Lower lobe of right lung (tissue), 2 donors: ENCODE measurements around the gene RTN4RL1. TPM values are rescaled to one million over a fixed set of nuclear protein-coding genes. Genes with fewer than 3 reads are reported as not detected.
A peak's percentile ranks its signal among the peaks of the same experiment; 100 is the strongest.

Source experiments
- ATAC-seq, 2 donors: fragments of 200-7000 bp; cut with Tn5 transposase; one replicate each; pipeline ENCODE4 v1.9.1; 2020 to 2022; ENCODE audit warnings: mild to moderate bottlenecking in 2 of 2, moderate library complexity in 2 of 2
- DNase-seq: peaks from one replicate; pipeline ENCODE4 v3.0.0-alpha.2; 2020
- H3K27ac ChIP-seq: fragments of 200-600 bp; one replicate; pipeline ENCODE4 v1.8.0; 2022
- H3K27me3 ChIP-seq: fragments of 200-600 bp; one replicate; pipeline ENCODE4 v1.8.0; 2022; ENCODE audit warnings: low read depth
- H3K36me3 ChIP-seq: fragments of 200-600 bp; one replicate; pipeline ENCODE4 v1.8.0; 2022; ENCODE audit warnings: mild to moderate bottlenecking
- H3K4me1 ChIP-seq: fragments of 200-600 bp; one replicate; pipeline ENCODE4 v1.8.0; 2022
- H3K4me3 ChIP-seq: fragments of 200-600 bp; one replicate; pipeline ENCODE4 v1.8.0; 2022; ENCODE audit warnings: mild to moderate bottlenecking
- H3K9me3 ChIP-seq: fragments of 200-600 bp; one replicate; pipeline ENCODE4 v1.8.0; 2022
- intact Hi-C: fragments of 100-400 bp; cut with DNase I; formaldehyde crosslinking; loops from one replicate; pipeline ENCODE4 v1.11.0; 2022
- total RNA-seq: library from RNA; stranded (reverse); fragmentation: NEBNext Ultra II Directional; extraction: Animal tissue kit (Norgen Biotek cat#: 25700); gene quantifications from one replicate; pipeline ENCODE4 v1.2.1, GENCODE V29; 2021
- TF ChIP-seq, protein P1 (sequence below): fragments of 200-600 bp; IDR thresholded peaks from one replicate; pipeline ENCODE4 v1.8.0; 2022; ENCODE audit warnings: antibody characterized with exemption, mild to moderate bottlenecking
- donor health status: DM: no; HTN: yes; CAD: no; lungs with severe emphysema.

The RTN4RL1 gene
- total RNA-seq, 1 donor from 2014 or later = 5.8 TPM

DNA sequence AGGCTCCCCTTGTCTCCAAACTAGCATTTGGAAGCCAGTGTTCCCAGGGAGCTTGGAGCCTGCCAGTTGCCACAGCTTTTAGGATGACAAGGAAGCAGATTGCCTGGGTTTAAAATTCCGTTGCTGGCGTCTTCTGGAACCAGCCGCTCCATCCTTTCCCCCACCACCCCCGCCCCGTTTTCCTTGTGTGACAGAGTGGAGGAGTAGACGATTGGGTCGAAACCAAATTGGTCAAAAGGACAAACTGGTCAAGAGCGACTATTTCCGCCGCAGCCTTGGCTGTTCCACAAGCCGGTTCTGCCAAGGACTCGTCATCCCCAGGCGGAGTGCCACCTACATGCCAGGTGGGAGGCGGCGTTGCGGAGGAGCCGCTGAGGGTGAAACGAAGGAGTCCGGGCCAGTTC lies 104.2 kb downstream of the RTN4RL1 start:
- no peak overlapping the region for H3K27ac ChIP-seq
- H3K4me3 ChIP-seq = no peak overlapping the region
- TF ChIP-seq, protein P1, sequence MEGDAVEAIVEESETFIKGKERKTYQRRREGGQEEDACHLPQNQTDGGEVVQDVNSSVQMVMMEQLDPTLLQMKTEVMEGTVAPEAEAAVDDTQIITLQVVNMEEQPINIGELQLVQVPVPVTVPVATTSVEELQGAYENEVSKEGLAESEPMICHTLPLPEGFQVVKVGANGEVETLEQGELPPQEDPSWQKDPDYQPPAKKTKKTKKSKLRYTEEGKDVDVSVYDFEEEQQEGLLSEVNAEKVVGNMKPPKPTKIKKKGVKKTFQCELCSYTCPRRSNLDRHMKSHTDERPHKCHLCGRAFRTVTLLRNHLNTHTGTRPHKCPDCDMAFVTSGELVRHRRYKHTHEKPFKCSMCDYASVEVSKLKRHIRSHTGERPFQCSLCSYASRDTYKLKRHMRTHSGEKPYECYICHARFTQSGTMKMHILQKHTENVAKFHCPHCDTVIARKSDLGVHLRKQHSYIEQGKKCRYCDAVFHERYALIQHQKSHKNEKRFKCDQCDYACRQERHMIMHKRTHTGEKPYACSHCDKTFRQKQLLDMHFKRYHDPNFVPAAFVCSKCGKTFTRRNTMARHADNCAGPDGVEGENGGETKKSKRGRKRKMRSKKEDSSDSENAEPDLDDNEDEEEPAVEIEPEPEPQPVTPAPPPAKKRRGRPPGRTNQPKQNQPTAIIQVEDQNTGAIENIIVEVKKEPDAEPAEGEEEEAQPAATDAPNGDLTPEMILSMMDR = no peak
- H3K4me1 ChIP-seq = no peaks in the 10 kb centered on the region
- intact Hi-C loops = no loop called here
- ATAC-seq (no peak), DNase-seq (no peak)
- no peaks in the 10 kb centered on the region for H3K36me3 ChIP-seq
- no peaks in the 10 kb centered on the region for H3K9me3 ChIP-seq
- H3K27me3 ChIP-seq = no peaks in the 10 kb centered on the region

DNA sequence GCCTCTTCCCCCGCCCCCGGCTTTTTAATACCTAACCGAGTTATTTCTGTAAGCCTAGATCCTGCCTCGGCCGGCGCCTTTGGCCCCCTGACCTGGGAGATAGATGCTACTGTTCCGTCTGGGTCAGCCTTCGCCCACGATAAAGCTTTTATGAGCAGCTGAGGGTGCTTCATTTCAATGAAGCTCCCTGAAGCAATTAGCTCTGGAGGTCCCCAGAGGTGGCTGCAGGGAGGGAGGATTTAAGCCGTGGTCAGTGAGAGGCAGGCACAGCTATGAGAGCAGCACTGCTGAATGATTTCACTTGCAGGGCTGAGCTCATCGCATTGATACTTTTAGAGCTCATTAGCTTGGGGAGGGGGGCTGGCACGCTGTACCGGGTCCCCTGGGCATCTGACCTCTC lies 105.9 kb downstream of the RTN4RL1 start:
- Histone ChIP-seq H3K4me1 (no peaks in the 10 kb centered on the region), H3K27ac (no peak overlapping the region), H3K4me3 (no peak overlapping the region), H3K27me3 (peaks cover 10% of the 10 kb centered on the region), H3K9me3 (no peaks in the 10 kb centered on the region), H3K36me3 (no peaks in the 10 kb centered on the region)
- ATAC-seq (no peak), DNase-seq (no peak)
- TF ChIP-seq, protein P1 = no peak
- intact Hi-C loops = no loop called here

DNA sequence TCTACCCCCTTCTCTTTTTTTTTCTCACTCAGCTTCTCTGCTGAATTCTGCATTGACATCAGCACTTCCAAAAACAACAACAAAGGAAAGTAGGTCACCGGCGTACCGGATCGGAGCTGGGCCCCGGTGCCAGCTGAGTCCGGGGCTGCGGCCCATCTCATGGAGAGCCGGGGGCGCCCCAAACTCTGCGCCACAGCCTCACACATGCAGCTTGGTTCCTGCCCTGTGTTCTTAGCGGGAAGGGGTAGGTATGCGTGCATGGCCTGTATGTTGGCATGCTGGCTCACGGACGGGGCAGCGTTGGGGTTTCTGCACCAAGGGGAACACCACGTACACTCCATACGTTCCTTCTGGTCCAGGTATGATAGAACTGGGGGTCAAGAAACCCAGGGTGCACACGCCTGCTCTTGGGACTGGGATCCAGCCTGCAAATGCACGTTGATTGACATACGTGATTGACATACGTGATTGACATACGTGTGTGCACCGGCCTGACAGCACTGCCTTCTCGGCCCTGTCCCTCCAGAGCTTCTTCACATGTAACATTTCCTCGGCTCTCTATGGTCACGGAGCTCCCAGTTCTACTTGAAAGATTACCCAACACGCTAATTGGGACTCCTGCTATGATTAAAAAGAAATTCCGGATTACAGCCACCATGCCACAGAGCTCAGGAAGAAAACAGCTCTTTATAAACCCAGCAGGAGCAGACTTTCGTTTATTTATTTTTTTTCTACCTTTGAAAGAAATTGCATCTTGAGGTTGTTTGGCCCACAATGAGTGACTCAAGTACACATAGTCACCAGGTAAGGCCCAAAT lies 106.6 kb downstream of the RTN4RL1 start:
- no peak overlapping the region for H3K27ac ChIP-seq
- no peak overlapping the region for H3K4me3 ChIP-seq
- H3K36me3 ChIP-seq = no peaks in the 10 kb centered on the region
- no peaks in the 10 kb centered on the region for H3K9me3 ChIP-seq
- H3K4me1 ChIP-seq = no peaks in the 10 kb centered on the region
- ATAC-seq (no peak), DNase-seq (no peak)
- peaks cover 10% of the 10 kb centered on the region for H3K27me3 ChIP-seq
- intact Hi-C loops = no loop called here
- TF ChIP-seq, protein P1 = no peak

DNA sequence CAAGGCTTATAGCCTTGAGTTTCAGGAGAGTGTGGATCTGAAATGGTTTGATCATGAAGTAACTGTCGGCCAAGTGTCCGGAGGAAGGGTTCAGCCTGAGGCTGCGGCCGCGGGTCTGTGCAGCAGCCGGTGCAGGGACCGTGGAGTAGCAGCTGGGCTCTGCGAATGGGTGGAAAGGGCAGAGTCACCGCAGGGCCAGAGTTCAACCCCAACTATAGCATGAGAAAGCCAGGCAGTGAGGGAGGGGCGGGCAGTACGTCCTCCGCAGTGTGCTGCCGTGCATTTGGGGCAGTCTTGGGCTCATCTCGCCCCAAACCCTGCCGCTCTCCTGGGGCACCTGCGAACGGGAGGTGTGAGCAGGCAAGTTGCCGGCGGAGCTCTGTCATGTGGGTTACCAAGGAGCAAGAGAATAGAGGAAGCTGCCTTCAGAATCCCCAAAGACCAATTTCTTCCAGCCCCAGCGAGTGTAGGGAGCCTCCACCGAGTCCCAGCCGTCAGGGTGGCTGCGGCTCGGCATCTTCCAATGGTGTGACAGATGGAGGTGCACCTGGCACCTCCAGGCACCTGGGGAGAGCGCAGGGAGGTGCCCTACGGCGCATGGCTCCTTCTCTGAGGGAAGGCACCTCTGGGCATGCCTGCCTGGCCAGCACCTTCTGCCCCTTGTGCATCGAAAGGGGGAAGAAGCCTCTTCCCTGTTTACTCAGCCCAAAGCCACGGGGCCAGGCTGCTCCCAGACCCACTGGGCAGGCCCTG lies 108.0 kb downstream of the RTN4RL1 start:
- Histone ChIP-seq H3K27me3 (peaks cover 20% of the 10 kb centered on the region), H3K27ac (no peak overlapping the region), H3K4me1 (no peaks in the 10 kb centered on the region), H3K4me3 (no peak overlapping the region), H3K36me3 (no peaks in the 10 kb centered on the region), H3K9me3 (no peaks in the 10 kb centered on the region)
- ATAC-seq (no peak), DNase-seq (no peak)
- TF ChIP-seq, protein P1 = no peak
- intact Hi-C loops = no loop called here

DNA sequence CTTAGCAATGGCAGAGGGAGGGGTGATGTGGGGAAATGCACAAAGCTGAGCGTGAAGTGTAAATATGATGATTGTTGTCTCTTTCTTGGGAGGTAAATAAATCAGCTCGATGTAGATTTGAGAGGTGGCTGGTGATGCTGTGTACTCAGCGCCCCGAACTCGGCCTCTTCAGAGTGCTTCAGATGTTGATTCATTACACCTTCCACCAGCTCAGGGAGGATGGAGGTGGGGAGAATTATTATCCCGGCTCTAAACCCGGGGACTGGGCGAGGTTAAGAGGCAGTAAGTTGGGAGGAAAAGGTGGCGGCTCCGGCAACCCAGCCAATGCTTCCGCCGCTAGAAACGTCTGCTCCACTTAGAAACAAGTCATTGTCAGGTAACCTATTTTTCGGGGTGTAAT lies 108.8 kb downstream of the RTN4RL1 start:
- H3K27me3 ChIP-seq = peaks cover 28% of the 10 kb centered on the region
- ATAC-seq (peak; percentile 44 to 71), DNase-seq (no peak)

More for the DNA sequence above, 108.8 kb downstream of the RTN4RL1 start:
- H3K36me3 ChIP-seq = no peaks in the 10 kb centered on the region
- no peaks in the 10 kb centered on the region for H3K9me3 ChIP-seq
- intact Hi-C loops = no loop called here
- no peak overlapping the region for H3K4me3 ChIP-seq
- no peaks in the 10 kb centered on the region for H3K4me1 ChIP-seq
- H3K27ac ChIP-seq = no peak overlapping the region
- TF ChIP-seq, protein P1 = no peak
